Measurements from ENCODE around the gene EFNB2. TPM values are rescaled to one million over a fixed set of nuclear protein-coding genes. Genes with fewer than 3 reads are reported as not detected.

The EFNB2 gene
- total and polyA plus RNA-seq, 2 donors (not counting 3 experiments of a cell fraction or from before 2014, with no cell fraction given) = 50.4 to 69.5 TPM

GRCh38 chr13:106525865-106526264 lies 9.6 kb downstream of the EFNB2 start:
- Histone ChIP-seq H3K27me3 (ENCODE audit: control insufficient read depth in 2 of 2, insufficient read depth in 2 of 2, low read length in 2 of 2) (no peaks in the 10 kb centered on the region), H3K27ac (ENCODE audit: insufficient read depth, low read depth, low read length) (no peak overlapping the region), H3K4me2 (ENCODE audit: insufficient read depth, low read length) (no peak overlapping the region), H3K4me3 (replicated peaks in 1 of 3; ENCODE audit: insufficient read depth in 1 of 3, low read depth in 1 of 3, low read length in 3 of 3) (no peak overlapping the region), H3K36me3 (ENCODE audit: control insufficient read depth in 2 of 2, extremely low read depth in 1 of 2, insufficient read depth in 2 of 2, low read length in 2 of 2) (peaks cover 0 to 3% of the 10 kb centered on the region in 2 experiments), H4K20me1 (replicated peaks; ENCODE audit: control insufficient read depth, extremely low read depth, insufficient read depth, low read length) (peaks cover 2% of the 10 kb centered on the region), H3K9me3 (replicated peaks; ENCODE audit: control insufficient read depth, insufficient read depth, low read length) (no peaks in the 10 kb centered on the region), H3K9me1 (replicated peaks; ENCODE audit: control insufficient read depth, extremely low read depth, insufficient read depth, low read length) (no peaks in the 10 kb centered on the region), H2AFZ (ENCODE audit: low read depth, low read length) (no peak overlapping the region), H3K9ac (replicated peaks; ENCODE audit: extremely low read depth, insufficient read depth, low read length) (no peak overlapping the region), H3K4me1 (ENCODE audit: control insufficient read depth, extremely low read depth, insufficient read depth, low read length) (peaks cover 26% of the 10 kb centered on the region), H3K79me2 (ENCODE audit: control insufficient read depth, insufficient read depth, low read length) (peaks cover 47% of the 10 kb centered on the region)
- FAIRE-seq = no peak
- POLR2A ChIA-PET = no interaction called here
- intact Hi-C loops (cut with micrococcal nuclease) = no loop called here
- CTCF ChIA-PET = no interaction called here
- dilution Hi-C loops (cut with MboI; ENCODE audit: extremely low pct_ligation_motif_present, low sequenced_read_pairs) = no loop called here
- DNase-seq (ENCODE audit: low read depth, low spot score) = no peak
- TF ChIP-seq POLR2AphosphoS5 (IDR thresholded peaks at IDR 0.05; ENCODE audit: insufficient read depth, low read depth, low read length) (no peak), MAX (IDR thresholded peaks at IDR 0.05; ENCODE audit: insufficient read depth, insufficient read length) (no peak), JUN (IDR thresholded peaks at IDR 0.05; ENCODE audit: borderline replicate concordance, insufficient read depth, insufficient read length, low read depth) (no peak), MYC (IDR thresholded peaks at IDR 0.05; ENCODE audit: low read depth, low read length) (no peak), FOS (IDR thresholded peaks at IDR 0.05; ENCODE audit: borderline replicate concordance, insufficient read depth, low read length) (no peak), POLR2A (IDR thresholded peaks at IDR 0.05; ENCODE audit: low read depth, low read length) (no peak), EZH2 (IDR thresholded peaks at IDR 0.05; ENCODE audit: borderline replicate concordance, low read depth, low read length, severe bottlenecking) (no peak), GATA2 (IDR thresholded peaks at IDR 0.05; ENCODE audit: insufficient read depth, insufficient read length, low read depth, low read length) (no peak)
- TF ChIP-seq, protein P1, sequence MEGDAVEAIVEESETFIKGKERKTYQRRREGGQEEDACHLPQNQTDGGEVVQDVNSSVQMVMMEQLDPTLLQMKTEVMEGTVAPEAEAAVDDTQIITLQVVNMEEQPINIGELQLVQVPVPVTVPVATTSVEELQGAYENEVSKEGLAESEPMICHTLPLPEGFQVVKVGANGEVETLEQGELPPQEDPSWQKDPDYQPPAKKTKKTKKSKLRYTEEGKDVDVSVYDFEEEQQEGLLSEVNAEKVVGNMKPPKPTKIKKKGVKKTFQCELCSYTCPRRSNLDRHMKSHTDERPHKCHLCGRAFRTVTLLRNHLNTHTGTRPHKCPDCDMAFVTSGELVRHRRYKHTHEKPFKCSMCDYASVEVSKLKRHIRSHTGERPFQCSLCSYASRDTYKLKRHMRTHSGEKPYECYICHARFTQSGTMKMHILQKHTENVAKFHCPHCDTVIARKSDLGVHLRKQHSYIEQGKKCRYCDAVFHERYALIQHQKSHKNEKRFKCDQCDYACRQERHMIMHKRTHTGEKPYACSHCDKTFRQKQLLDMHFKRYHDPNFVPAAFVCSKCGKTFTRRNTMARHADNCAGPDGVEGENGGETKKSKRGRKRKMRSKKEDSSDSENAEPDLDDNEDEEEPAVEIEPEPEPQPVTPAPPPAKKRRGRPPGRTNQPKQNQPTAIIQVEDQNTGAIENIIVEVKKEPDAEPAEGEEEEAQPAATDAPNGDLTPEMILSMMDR (IDR thresholded peaks at IDR 0.05; ENCODE audit: extremely low read depth in 1 of 2, insufficient read depth in 1 of 2, low read depth in 1 of 2, low read length in 2 of 2) = no peak
- BruUV-seq (replicated peaks) = no TSS peak
